ENCODE results near the gene TNFAIP6.
"Not testable (repeated sequence)": the region's sequence is repeated elsewhere in the genome, so short reads cannot be mapped to it uniquely, and the experiment has no call there.

The TNFAIP6 gene, protein sequence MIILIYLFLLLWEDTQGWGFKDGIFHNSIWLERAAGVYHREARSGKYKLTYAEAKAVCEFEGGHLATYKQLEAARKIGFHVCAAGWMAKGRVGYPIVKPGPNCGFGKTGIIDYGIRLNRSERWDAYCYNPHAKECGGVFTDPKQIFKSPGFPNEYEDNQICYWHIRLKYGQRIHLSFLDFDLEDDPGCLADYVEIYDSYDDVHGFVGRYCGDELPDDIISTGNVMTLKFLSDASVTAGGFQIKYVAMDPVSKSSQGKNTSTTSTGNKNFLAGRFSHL

DNA sequence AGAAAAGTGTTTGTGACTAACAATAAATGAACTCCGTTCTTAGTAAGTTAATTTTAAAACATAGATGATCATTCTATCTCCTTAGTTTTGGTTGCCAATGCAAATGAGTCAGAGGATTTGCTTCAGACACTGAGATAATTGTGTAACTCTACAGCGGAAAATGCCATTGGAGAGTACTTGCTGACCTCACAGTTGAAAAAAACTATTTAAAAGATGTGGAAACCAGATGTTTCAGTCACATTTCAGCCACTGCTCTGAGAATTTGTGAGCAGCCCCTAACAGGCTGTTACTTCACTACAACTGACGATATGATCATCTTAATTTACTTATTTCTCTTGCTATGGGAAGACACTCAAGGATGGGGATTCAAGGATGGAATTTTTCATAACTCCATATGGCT, at the start of gene TNFAIP6:
Gene TNFAIP6, plus strand, starts transcription at position 234 of the 400 bp plus-strand sequence. Its CDS starts 75 bp downstream, at position 309.
- DNase-seq, result no peak

DNA sequence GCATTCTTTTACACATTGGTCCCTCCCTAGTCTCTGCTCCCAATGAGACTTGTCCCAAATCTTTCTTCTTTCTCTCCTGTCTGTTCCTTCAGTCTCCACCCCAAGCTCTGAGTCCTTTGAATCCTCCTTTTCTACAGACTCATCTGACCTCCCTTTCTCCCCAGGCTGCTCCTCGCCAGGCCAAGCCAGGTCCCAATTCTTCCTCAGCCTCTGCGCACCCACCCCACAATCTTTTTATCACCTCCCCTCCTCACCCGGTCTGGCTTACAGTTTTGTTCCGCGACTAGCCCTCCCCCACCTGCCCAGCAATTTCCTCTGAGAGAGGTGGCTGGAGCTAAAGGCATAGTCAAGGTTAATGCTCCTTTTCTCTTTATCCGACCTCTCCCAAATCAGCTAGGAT, 47.1 kb upstream of the TNFAIP6 start:
- not testable (repeated sequence) for DNase-seq

DNA sequence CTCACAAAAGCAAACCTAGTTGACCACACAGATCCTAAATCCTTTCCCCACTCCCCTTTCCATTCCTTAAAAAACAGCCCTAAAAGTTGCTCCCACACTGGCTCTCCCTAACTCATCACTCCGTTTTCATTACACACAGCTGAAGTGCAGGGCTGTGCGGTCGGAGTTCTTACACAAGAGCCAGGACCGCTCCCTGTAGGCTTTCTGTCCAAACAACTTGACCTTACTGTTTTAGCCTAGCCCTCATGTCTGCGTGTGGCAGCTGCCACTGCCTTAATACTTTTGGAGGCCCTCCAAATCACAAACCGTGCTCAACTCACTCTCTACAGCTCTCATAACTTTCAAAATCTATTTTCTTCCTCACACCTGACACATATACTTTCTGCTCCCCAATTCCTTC, 45.0 kb upstream of the TNFAIP6 start:
- not testable (repeated sequence) for DNase-seq

DNA sequence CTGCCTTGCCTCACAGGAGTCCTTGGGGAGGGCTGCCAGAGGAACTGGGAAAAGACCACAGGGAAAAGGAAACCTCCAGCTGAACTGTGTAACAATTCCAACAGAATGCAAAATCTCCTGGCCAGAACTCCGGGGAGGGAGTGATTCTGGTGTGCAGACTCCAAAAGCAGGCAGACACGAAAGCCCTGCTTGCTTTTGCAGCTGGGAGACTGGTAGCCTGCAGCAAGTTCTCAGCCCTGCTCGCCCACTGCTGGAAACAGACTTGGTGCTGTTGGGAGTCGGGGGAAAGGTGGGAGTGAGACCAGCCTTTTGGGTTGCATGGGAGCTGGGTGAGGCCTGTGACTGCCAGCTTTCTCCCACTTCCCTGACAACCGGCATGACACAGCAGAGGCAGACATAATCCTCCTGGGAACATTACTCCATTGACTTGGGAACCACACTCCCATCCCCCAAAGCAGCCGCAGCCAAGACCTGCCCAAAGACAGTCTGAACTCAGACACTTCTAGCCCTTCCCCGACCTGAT, 42.0 kb upstream of the TNFAIP6 start:
- DNase-seq, result no peak

DNA sequence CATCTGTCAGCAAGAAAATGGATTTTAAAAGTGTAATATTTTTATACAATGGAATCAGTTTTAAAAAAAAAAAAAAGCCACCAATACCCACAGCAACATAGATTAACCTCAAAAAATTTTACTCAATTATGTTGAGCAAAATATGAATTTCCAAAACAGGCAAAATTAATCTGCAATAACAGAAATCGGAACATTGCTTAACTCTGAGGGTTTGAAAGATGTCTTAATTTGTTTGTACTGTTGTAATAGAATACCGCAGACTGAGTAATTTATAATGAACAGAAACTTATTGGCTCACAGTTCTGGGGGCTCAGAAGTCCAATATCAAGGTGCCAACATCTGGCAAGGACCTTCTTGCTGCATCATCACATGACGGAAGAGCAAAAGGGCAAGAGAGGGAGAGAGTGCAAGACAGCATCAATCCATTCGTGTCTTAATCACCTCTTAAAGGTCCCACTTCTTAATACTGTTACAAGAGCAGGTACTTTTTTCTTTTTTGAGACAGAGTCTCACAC, 31.8 kb upstream of the TNFAIP6 start:
- no peak for DNase-seq

DNA sequence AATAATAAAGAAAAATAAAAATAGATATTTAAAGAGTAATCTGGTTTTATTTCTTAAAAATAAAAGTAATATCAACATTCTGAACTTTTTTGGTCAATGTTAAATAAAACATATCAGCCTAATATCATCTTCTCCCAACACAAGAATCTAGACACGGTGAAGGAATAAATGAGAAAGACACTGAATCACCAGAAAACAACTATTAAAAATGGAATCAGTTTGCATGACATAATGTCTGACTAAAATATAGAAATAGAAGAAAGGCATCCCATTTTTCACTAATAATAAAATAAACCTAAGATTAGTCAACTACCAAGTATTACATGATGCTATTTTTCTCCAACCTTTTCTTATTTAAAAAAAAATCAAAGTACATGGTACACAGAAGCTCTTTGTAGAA, 30.8 kb upstream of the TNFAIP6 start:
- DNase-seq, result no peak

DNA sequence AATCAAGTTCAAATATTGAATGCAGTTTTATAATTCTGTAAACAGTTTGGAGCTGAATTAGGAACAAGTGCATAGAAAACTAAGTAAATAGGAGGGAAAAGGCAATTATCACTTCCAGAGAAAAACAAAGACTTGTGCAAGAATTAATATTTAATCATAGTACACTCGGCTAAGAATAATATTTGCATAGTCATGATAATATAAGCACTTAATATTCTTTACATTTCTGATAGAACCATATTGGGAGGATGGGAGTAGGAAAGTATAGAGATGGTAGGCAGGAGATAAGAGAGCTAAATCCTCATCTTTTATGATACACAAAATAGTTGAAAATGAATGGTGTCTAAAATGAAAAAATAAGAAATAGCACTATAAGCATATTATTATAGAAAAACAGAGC, 27.4 kb upstream of the TNFAIP6 start:
- DNase-seq, result no peak

DNA sequence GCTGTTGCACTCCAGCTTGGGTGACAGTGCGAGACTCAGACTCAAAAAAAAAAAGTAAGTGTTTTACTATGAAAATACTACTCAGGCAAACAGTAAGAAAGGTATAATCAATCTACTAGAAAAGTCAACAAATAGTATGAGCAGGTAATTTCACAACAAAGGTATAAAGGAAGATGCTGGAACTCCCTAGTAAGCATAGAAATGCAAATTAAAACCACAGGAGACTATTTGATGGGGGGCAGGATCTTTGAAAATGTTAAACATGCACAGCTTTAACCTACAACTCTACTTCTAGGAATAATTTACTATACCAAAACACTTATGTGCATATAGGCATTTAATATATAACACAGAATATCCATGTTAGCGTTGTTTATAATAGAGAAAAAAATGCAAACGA, 24.3 kb upstream of the TNFAIP6 start:
- DNase-seq, result no peak

DNA sequence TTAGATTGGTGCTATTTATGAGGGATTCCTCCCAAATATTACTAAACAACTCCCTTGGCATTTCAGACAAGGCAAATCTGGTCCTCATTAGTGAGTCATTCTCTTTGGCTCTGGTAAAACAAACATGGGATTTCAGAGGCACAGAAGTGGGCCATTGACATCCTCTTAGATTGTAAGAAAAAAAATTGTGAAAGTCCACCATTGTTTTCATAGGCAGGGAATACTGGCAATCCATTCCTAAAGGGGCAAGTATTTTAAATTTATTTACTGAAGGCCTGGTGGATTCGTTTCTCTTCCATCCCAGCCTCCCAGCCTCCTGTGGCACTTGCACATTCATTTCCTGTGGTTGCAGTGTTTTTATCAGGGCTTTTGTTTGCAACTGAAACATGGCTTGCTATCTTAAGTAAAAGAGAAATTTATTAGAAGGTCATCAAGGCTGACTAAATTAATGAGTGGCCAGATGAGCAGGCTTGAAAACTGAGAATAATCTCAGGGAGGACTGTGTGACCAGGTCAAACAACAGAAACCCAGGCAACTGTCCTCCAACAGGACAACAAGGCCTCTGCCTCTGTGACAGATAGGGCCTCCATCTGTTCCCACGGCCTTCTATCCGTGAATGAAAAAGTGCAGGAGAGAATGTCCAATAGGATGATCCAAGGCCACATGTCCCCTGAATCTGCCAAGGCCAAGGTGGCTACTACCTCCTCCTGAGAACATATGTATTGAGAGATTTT, 23.1 kb upstream of the TNFAIP6 start:
- DNase-seq, result no peak

DNA sequence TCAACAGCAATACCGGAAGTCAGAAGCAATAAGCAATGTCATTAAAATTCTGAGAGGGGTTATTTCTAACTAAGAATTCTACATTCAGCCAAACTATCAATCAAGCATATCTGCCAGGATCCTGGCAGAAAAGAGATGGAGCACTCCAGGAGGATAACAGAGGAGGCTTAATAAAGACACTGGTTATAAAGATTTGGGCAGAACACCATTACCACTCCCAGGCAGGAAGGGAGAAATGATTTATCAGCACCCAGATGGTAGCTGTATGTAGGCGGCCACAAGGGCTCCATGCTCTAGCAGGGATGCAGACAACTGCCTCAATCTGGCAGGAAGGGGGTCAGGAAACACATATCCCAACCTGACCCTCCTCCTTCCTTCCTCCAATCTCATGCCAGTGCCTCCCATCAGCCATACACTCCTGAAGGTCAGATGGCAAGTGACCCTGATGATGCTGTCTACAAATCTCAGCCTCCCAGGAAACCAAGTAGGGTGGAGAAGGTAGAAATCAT, 20.5 kb upstream of the TNFAIP6 start:
- DNase-seq, result no peak

DNA sequence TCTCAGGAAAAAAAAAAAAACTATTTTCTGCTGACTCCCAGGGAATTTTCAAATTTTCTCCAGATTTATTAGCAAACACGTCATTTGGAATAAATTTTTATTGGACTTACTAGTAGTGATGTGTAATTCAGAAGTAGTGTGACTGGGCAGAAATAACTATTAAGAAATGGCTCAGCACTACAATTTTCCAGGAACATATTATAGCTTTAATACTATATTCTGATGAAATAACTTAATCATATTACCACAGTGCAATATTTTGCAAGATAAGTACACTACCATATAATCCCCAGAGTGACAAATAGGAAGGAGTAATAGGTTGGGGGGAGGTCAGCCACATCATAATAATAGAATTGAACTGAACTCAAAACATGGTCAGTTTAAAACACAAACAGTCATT, 19.7 kb upstream of the TNFAIP6 start:
- DNase-seq, result no peak

DNA sequence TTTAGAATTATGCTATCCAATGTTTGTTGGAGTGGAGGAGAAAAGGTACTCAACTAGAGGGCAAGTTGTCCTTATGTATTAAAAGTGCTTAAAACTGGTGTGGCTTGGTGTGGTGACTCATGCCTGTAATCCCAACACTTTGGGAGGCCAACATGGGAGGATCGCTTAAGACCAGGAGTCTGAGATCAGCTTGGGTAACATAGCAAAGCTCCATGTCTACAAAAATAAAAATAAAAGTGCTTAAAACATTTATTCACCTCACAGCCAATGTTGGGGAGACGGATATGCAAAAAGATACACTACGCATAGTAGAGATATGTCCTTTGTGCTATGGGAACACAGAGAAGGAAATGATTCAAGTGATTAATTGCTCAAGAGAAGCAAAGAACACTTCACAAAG, 19.3 kb upstream of the TNFAIP6 start:
- DNase-seq, result no peak

DNA sequence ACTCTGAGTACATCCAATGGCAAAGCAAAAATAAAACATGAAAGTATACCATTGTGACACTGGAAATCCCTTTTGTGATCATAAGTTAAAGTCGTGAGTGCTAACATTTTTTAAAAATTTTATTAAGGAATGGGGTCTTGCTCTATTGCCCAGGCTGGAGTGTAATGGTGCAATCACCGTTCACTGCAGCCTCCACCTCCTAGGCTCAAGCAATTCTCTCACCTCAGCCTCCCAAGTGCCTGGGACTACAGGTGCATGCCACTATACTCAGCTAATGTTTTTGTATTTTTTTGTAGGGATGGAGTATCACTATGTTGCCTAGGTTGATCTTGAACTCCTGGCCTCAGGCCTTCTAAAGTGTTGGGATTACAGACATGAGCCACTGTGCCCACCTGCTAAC, 14.3 kb upstream of the TNFAIP6 start:
- no peak for DNase-seq

DNA sequence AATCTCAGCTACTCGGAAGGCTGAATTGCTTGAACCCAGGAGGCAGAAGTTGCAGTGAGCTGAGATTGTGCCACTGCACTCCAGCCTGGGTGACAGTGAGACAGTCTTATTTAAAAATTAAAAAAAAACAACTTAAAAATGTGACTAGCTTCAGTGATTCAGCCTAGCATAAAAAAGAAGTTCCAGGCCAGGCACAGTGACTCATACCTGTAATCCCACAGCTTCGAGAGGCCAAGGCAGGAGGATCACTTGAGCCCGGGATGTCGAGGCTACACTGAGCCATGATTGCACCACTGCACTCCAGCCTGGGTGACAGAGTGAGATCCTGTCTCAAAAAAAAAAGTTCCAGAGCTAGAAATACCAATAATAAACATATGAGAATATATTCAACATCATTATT, 13.2 kb upstream of the TNFAIP6 start:
- DNase-seq, result not testable (repeated sequence)

DNA sequence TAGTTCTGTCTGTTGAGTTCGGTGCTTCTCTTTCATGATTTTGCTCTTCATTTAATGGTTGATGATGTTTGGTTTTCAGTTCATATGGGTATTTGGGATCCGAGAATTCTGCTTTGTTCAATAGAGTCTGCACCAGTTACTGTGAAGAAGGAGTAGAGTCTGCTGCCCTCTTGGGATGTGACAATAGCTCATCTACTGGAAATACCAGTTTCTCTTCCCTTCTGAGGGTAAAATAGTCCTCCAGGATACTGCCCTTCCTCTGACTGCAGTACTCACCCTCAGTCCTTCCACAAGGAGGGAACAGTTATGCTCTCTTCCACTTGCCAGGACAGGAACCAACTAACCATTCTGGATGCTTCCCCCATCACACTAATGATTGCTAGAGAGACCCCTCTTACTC, 12.5 kb upstream of the TNFAIP6 start:
- no peak for DNase-seq

DNA sequence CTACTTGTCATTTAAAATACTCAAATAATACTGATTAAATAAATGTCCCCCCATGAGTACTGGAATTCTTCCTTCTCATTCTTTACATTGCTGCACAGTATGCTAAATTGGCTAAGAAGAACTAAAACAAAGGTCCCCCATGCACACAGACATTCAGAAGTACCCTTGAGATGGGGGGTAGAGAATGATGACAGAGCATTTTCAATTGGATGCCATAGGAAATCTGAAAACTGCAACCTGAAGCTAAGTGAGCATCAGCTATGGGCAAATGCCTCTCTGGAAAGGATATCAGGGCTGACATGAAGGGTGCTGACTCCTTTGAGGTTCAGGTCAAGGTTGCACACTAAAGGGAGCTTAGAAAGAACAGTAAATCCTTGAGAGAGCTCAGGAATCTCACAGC, 10.1 kb upstream of the TNFAIP6 start:
- DNase-seq, result no peak

DNA sequence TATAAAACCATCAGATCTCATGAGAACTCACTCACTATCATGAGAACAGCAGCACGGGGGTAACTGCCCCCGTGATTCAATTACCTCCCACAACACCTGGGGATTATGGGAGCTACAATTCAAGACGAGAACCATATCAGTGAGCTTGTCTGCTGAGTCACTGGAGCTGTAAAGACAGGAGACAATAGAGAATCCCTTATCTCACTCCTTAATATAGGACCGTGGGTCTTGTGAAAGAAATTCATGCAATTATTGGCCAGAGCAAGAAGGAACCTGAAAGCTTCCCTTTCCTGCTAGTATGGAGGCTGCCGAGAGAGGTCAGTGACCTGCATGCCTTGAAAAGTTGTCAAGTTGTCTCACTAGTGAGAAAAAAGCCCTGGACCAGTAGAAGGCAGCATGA, 9.5 kb upstream of the TNFAIP6 start:
- no peak for DNase-seq

DNA sequence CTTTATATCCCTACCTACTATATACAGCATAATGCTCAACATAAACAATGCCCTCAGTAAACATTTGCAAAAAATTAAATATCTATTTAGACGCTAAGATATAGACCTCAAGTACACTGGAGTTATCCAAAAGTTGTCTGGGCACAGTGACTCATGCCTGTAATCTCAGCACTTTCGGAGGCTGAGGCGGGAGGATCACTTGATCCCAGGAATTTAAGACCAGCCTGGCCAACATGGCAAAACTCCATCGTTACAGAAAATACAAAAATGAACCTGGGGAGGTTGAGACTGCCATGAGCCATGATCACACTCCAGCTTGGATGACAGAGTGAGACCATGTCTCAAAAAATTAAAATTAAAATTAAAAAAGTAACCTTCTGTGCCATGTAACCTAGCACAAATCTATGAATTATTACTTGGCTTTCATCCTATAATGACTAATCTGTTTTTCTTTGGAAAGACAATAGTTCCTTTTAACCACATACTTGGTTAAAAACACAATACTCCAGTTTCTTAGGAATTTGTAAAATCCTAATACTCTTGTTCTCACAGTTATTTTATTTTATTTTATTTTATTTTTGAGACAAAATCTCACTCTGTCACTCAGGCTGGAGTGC, 6.7 kb upstream of the TNFAIP6 start:
- DNase-seq, result no peak

DNA sequence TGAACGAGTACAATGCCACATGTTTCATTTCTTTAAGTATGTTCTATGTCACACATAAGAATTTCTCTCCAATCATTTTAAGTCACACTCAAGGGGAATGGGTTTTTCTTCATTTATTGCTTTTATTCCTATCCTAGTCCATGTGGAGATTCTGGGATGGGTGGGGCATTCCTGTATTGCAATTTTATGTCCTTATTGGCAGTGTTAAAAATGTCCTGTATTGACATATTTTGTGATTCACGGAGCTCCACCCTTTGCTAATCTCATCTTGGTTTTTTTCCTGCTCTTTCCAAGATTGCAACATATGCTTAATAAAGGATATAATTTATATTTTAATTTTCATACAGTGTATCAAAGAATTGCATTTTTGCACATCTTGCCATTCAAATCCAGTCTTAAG, 3.4 kb upstream of the TNFAIP6 start:
- DNase-seq, result no peak

DNA sequence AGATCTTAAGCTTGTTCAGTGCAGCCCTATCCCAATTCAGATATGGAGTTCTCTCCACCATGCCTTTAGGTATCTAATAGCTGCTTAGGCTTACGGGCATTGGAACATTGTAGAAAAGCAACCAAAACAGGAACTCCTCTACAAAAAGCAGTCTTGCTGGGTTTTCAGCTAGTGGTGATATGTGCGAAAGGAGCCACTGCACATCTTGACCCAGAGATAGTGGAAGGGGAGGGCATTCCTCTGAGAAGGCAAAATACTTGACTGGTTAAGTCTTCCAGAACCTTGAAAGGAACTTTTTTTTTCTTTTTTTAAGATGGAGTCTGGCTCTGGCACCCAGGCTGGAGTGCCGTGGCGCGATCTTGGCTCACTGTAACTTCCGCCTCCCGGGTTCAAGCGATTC, 2.6 kb upstream of the TNFAIP6 start:
- no peak for DNase-seq

DNA sequence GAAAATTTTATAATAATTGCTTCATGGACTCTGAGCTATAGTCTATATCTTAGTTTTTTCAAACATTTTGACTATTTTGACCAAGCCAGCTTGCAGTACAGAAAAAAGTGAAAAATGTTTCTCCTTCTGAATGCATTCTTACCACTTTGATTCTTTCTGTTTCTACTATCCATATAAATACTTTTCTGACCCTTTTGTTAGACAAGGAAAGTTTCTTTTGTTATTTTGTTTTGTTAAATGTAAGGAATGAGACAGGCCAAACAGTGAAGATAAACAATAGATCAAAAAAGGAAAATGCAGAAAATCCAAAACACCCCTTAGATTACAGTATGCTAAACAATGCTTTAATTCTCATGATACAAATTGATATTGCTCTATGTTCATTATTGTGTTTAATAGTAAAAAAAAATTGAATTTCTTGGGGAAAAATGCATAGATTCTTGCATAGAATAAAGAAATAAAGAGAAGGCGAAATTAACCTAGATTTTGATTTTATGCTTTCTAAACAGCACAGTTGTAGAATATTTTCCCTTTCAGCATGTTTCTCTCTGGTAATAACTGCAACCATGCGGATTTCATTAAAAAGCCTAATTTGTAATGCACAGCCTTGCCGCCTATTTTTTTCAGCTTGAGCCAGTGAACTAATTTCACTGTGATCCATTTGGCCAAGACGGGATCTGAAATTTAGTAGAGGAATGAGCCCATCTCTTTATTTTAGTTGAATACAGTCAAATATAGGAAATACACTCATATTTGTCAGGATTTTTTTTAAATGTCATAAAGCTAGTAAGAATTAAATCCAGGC, 976 bp downstream of the TNFAIP6 start:
- DNase-seq, result no peak

DNA sequence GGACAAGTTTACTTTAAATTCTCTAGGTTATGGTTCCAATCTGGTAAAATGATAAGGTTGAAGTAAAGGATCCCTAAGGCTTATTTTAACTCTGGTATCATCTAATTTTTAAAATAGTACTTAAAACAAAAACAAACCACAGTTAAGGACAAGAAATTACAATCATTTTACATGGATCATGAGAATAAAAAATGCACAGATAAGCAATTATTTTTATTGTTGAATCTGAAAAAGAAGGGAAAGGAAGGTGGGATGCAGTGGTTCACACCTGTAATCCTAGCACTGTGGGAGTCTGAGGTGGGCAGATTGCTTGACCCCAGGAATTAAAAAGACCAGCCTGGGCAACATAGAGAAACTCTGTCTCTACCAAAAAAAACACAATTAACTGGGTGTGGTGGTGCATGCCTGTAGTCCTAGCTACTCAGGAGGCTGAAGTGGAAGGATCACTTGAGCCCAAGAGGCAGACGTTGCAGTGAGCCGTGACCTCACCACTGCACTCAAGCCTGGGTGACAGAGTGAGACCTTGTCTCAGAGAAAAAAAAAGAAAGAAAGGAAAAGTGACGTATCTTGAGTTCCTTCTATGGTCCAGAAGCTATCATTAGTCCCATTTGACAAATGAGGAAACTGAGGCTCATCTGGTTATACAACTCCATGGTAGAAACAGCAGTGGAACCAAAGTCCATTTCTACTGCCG, 2.5 kb downstream of the TNFAIP6 start:
- DNase-seq, result no peak

All from NCI-H774 (cell line).